Measurements from ENCODE around the gene GAA. TPM values are rescaled to one million over a fixed set of nuclear protein-coding genes. Genes with fewer than 3 reads are reported as not detected.

GAA gene
- total RNA-seq, 4 donors from 2014 or later, result 42.1 to 131 (median 83.2) TPM

DNA sequence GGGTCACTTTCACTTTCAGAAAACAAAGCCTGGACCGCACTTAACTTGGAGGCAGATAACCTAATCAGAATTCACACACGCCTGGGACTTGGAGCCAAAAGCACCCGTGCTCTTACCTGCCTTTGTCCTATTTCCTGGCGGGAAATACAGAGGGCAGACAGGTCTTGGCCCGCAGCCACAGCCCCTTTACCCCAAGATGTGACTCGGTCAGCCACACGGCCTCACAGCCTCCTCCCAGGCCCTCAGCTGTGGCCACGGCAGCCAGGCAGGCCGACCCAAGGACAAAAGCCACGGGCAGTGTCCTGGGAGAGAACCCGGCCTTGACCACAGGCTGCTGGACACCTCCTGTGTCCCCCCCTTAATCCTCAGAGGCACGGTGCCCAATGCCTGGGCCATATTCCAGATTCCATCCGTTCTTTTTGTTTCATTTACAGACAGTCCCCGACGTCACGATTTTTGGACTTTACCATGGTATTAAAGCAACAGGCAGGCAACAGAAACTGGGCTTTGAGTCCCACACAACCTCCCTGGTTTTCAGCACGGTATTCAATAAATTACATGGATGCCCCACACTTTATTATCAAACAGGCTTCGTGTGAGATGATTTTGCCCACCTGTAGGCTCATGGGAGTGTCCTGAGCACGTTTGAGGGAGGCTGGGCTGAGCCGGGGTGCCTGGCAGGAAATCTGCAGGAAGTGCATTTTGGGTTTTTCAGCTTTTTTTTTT is 30.1 kb upstream of the GAA start:
- no peaks in the 10 kb centered on the region for H3K36me3 ChIP-seq
- TF ChIP-seq POLR2A (IDR thresholded peaks at IDR 0.05) (no peak), CTCF (IDR thresholded peaks at IDR 0.05) (no peak)
- H3K4me3 ChIP-seq (replicated peaks in 1 of 3), result peak overlapping the region in 1 of 3 donors; percentile 8
- H3K27ac ChIP-seq, result peak overlapping the region; percentile 84 to 88 (median 88)
- intact Hi-C loops (cut with DNase I), result no loop called here
- peaks cover 5 to 37% of the 10 kb centered on the region in 2 donors for H3K4me1 ChIP-seq
- DNase-seq, result peak; percentile 68 to 80
- no peaks in the 10 kb centered on the region for H3K9me3 ChIP-seq
- WGBS, 2 donors, result 10 to 32% methylated on average over 18 of the region's 20 CpGs
- H3K27me3 ChIP-seq, result no peaks in the 10 kb centered on the region

GRCh38 chr17:80072410-80072809 is 29.0 kb upstream of the GAA start:
- Histone ChIP-seq H3K4me1 (peaks cover 5 to 37% of the 10 kb centered on the region in 2 donors), H3K4me3 (replicated peaks in 1 of 3) (no peak overlapping the region), H3K36me3 (no peaks in the 10 kb centered on the region), H3K27ac (peak overlapping the region in 1 of 3 donors; percentile 88), H3K9me3 (no peaks in the 10 kb centered on the region), H3K27me3 (no peaks in the 10 kb centered on the region)
- TF ChIP-seq POLR2A (IDR thresholded peaks at IDR 0.05) (no peak), CTCF (IDR thresholded peaks at IDR 0.05) (no peak)
- intact Hi-C loops (cut with DNase I), result no loop called here
- DNase-seq, result no peak
- 79 to 98% methylated on average over 6 of the region's 6 CpGs for WGBS, 2 donors

DNA sequence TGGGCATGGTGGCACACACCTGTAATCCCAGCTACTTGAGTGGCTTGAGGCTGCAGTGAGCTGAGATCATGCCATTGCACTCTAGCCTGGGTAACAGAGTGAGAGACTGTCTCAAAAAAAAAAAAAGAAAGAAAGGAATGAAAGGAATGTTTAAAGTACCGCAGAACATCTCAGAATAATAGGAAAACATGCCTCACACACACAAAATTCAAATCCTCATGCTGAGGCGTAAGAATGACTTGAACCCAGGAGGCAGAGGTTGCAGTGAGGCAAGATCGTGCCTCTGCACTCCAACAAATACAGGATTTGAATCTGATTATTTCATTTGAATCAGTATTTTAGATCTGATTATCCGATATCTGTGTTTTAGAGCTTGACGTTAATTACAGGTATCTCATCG is 21.3 kb upstream of the GAA start:
- no peaks in the 10 kb centered on the region for H3K9me3 ChIP-seq
- DNase-seq, result no peak
- TF ChIP-seq CTCF (IDR thresholded peaks at IDR 0.05), result no peak
- H3K36me3 ChIP-seq, result no peaks in the 10 kb centered on the region
- WGBS, 2 donors, result 90 to 93% methylated on average over 6 of the region's 6 CpGs
- H3K27me3 ChIP-seq, result no peaks in the 10 kb centered on the region
- H3K4me3 ChIP-seq (replicated peaks in 1 of 3), result no peak overlapping the region
- intact Hi-C loops (cut with DNase I), result loop anchor here (5.0 kb wide), 1 partner anchor 73 kb away; no protein-coding TSS in a partner anchor
- H3K4me1 ChIP-seq, result peaks cover 6 to 9% of the 10 kb centered on the region in 2 donors
- H3K27ac ChIP-seq, result no peak overlapping the region

- no peak for DNase-seq
- no peaks in the 10 kb centered on the region for H3K36me3 ChIP-seq
- H3K9me3 ChIP-seq, result no peaks in the 10 kb centered on the region
- 92 to 94% methylated on average over 9 of the region's 14 CpGs for WGBS, 2 donors
- peaks cover 6 to 9% of the 10 kb centered on the region in 2 donors for H3K4me1 ChIP-seq
- no peaks in the 10 kb centered on the region for H3K27me3 ChIP-seq
- H3K4me3 ChIP-seq (replicated peaks in 1 of 3), result no peak overlapping the region
- no peak overlapping the region for H3K27ac ChIP-seq
- TF ChIP-seq POLR2A (IDR thresholded peaks at IDR 0.05) (no peak), CTCF (IDR thresholded peaks at IDR 0.05) (no peak)
- intact Hi-C loops (cut with DNase I), result loop anchor here (5.0 kb wide), 1 partner anchor 74 kb away; no protein-coding TSS in a partner anchor
Observed at GRCh38 chr17:80081596-80081995, 19.8 kb upstream of the GAA start.

GRCh38 chr17:80082403-80083135 is 18.8 kb upstream of the GAA start:
- 27 to 42% methylated on average over 13 to 20 of the region's 20 CpGs for WGBS, 2 donors
- no peaks in the 10 kb centered on the region for H3K27me3 ChIP-seq
- DNase-seq, result peak; percentile 69 to 72
- H3K4me3 ChIP-seq (replicated peaks in 1 of 3), result no peak overlapping the region
- H3K9me3 ChIP-seq, result no peaks in the 10 kb centered on the region
- H3K36me3 ChIP-seq, result no peaks in the 10 kb centered on the region
- intact Hi-C loops (cut with DNase I), result loop anchor here (5.0 kb wide), 1 partner anchor 75 kb away; no protein-coding TSS in a partner anchor
- peaks cover 6 to 9% of the 10 kb centered on the region in 2 donors for H3K4me1 ChIP-seq
- TF ChIP-seq POLR2A (IDR thresholded peaks at IDR 0.05) (no peak), CTCF (IDR thresholded peaks at IDR 0.05) (peak; percentile 42 to 89 (median 63))
- H3K27ac ChIP-seq, result no peak overlapping the region
